Astrocyte of the spinal cord (primary cell): Measurements from ENCODE around the gene EME1.
"Not testable (repeated sequence)": the region's sequence is repeated elsewhere in the genome, so short reads cannot be mapped to it uniquely, and the experiment has no call there.

Experiments used
- DNase-seq: peaks from one replicate; pipeline ENCODE4 v3.0.0; 2011; ENCODE audit warnings: low read depth, low spot score
- H3K4me3 ChIP-seq: 2 replicates; pipeline ENCODE4 v1.5.1; 2011; ENCODE audit warnings: low read depth, mild to moderate bottlenecking, low read length, moderate library complexity
- CTCF ChIP-seq: IDR thresholded peaks from 2 replicates; pipeline ENCODE4 v1.5.1; 2012; ENCODE audit warnings: low read depth, mild to moderate bottlenecking, low read length, inconsistent platforms
- in situ Hi-C: cut with HindIII; loops from 2 replicates; pipeline ENCODE4 v1.10.0; 2017; ENCODE audit warnings: low sequenced_read_pairs

Gene EME1

DNA sequence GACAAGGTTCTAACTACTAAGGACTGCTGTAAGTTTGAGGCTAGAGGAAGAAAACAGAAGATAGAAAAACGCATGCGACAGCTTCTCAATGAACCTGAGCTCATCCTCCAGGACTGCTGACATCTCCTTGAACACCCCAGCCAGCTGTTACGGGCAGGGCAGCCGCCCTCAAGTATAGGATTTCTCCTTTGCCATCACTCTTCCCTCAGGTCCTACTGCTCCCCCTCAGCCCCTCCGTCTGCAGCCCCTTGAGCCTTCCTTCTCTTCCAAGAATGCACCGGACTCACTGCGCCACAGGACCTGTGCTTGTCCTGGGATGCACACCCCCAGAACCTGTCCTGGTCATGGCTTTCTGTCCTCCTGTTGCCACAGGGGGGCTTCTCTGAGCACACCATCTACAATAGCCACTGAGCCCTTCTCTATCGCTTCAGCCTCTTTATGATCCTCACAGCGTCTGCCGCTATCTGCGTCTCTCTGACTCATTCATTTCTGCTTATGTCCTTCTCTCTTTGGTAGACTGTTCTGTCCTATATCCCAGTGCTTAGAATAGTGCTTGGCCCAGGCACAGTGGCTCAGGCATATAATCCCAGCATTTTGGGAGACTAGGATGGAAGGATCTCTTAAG lies 42.8 kb upstream of the EME1 start:
- H3K4me3 ChIP-seq = no peak overlapping the region
- no peak for TF ChIP-seq CTCF
- in situ Hi-C loops = no loop called here
- no peak for DNase-seq

DNA sequence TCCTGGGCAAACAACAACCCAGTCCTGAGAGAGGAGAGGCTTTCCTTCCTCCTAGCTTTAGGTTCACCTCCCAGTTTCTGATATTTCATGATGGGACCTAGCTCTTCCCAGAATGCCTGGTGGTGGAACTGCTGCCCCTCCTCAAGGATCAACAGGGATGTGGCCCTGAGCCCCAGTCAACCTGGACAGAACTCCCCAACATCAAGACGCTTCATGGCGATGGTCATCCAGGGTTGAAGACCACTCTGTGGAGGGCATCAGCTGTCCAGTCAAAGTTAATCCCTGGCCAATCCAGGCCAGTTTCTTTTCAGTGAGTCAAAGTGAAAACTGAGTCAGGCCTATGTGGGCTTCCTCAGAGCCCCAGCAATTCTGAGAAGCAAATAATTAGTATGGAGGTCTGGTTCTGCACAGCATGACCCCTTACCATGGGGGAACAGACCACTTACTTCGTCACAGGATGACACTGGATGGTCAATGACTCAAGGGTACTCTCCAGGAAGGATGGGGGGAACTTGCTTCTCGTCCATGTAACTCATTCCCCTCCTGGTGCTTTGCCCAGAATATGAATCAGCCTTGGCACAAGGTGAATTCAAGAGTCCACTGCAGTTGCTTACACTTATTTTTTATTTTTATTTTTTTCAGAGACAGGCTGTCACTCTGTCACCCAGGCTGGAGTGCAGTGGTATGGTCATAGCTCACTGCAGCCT lies 41.8 kb upstream of the EME1 start:
- in situ Hi-C loops = no loop called here
- no peak overlapping the region for H3K4me3 ChIP-seq
- DNase-seq = peak; percentile 95
- no peak for TF ChIP-seq CTCF

DNA sequence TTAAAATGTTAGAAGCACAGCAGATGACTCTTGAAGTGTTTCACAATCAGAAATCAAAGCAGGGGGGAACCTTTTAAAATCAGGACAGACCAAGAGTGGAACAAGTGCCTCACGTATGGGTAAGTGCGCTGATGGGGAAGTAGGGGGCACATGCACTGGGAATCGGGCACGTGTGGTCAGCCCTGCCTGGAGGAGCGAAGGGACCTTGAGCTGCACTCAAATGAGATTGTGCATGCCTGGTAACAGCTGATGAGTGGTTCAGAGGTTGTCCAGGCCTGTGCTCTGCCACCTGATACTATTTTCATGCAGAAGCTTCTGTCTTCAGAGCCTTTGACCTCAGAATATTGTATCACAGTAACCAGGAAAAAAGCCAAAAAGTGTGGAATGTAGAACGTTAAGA lies 40.8 kb upstream of the EME1 start:
- TF ChIP-seq CTCF = no peak
- no peak for DNase-seq
- in situ Hi-C loops = no loop called here
- no peak overlapping the region for H3K4me3 ChIP-seq

DNA sequence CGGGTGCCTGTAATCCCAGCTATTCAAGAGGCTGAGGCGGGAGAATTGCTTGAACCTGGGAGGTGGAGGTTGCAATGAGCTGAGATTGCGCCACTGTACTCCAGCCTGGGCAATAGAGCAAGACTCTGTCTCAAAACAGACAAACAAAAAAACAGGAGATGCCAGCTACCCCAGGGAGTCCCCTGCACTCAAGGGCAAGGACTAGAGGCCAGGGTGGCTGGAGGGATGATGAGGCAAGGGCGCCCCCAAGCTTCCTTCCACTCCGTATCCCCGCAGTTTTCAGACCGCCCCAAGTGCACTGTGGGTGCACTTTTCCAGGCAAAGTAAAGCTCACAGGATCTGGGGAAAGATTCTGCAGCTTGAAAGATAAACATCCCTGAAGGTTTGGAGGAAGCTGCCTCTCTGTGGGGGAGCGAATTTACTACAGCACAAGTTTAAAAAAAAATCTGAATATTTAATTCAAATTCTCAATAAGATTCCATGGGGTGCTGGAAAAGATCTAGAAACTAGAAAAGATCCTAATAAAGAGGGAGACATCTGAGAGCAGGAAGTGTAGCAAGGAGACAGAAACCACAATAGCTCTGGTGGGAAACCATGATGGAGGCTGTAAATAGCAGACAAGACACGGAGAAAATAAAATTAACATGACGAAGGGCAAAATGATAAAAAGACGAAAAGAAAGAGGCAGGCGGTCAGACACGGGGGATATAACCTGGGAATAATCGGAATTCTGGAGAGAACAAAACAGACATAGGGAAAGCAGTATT lies 39.6 kb upstream of the EME1 start:
- TF ChIP-seq CTCF = peak; percentile 17
- H3K4me3 ChIP-seq, in situ Hi-C loops: not testable (repeated sequence)
- peak; percentile 46 for DNase-seq

DNA sequence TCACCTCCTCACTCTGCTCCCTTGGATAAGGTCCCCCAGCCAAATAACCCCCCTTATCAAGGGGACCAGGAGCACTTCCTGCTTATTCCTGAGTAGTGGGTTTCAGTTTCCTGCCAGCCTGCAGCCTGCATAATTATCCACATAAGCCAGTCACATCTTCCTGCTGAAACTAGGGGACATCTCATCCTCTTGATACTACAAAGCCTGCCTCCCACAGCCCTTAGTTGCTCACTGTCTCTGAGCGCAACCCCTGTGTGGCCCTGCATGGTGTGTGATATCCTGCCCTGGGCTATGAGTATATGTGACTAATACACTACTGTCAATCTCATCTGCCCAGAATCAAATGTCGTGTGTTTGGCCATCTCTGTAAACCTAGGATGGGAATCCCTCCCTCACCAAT lies 35.1 kb upstream of the EME1 start:
- TF ChIP-seq CTCF = no peak
- H3K4me3 ChIP-seq = no peak overlapping the region

GRCh38 chr17:50338645-50339044 lies 34.4 kb upstream of the EME1 start:
- in situ Hi-C loops = no loop called here
- no peak for TF ChIP-seq CTCF
- no peak overlapping the region for H3K4me3 ChIP-seq
- no peak for DNase-seq

More for the DNA sequence above, 35.1 kb upstream of the EME1 start:
- DNase-seq = no peak
- in situ Hi-C loops = no loop called here
